Measurements from ENCODE around the gene LRP1.

DNA sequence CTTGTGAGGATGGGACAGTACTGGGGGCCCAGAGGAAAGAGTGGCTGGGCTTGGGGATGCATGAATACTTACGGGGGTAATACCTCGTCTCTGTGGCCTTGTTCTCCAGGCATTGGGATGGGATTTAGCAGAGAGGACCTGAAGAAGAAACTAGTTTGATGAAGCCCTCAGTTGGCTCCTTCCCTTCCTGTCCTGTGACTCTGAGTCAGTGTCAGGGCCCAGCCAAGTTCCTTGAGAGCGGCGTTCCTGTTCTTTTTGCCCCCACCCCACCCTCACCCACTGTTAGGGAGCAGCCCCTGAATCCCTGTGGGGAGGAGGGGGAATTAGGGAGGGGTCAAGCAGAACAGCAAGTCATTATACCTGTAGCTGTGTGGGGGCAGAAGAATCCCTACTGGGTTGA is 24.4 kb downstream of the LRP1 start:
- TF ChIP-seq EZH2 (IDR thresholded peaks at IDR 0.05; ENCODE audit: low read depth, unreplicated experiment) (no peak), CTCF (conservative IDR thresholded peaks at IDR 0.05; ENCODE audit: low read depth in 2 of 2) (no peak), POLR2AphosphoS5 (IDR thresholded peaks at IDR 0.05; ENCODE audit: low read depth) (no peak), EZH2phosphoT487 (IDR thresholded peaks at IDR 0.05; ENCODE audit: unreplicated experiment) (no peak), JUNB (IDR thresholded peaks at IDR 0.05; ENCODE audit: unreplicated experiment) (no peak), ZNF331 (CRISPR knock-in tag; IDR thresholded peaks at IDR 0.05; ENCODE audit: low read depth) (no peak), NANOG (IDR thresholded peaks at IDR 0.05; ENCODE audit: borderline replicate concordance) (no peak), STAT1 (IDR thresholded peaks at IDR 0.05; ENCODE audit: unreplicated experiment) (no peak), CREB1 (CRISPR knock-in tag; IDR thresholded peaks at IDR 0.05; ENCODE audit: low read depth) (no peak)
- TF ChIP-seq, protein P1, sequence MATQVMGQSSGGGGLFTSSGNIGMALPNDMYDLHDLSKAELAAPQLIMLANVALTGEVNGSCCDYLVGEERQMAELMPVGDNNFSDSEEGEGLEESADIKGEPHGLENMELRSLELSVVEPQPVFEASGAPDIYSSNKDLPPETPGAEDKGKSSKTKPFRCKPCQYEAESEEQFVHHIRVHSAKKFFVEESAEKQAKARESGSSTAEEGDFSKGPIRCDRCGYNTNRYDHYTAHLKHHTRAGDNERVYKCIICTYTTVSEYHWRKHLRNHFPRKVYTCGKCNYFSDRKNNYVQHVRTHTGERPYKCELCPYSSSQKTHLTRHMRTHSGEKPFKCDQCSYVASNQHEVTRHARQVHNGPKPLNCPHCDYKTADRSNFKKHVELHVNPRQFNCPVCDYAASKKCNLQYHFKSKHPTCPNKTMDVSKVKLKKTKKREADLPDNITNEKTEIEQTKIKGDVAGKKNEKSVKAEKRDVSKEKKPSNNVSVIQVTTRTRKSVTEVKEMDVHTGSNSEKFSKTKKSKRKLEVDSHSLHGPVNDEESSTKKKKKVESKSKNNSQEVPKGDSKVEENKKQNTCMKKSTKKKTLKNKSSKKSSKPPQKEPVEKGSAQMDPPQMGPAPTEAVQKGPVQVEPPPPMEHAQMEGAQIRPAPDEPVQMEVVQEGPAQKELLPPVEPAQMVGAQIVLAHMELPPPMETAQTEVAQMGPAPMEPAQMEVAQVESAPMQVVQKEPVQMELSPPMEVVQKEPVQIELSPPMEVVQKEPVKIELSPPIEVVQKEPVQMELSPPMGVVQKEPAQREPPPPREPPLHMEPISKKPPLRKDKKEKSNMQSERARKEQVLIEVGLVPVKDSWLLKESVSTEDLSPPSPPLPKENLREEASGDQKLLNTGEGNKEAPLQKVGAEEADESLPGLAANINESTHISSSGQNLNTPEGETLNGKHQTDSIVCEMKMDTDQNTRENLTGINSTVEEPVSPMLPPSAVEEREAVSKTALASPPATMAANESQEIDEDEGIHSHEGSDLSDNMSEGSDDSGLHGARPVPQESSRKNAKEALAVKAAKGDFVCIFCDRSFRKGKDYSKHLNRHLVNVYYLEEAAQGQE (IDR thresholded peaks at IDR 0.05; ENCODE audit: unreplicated experiment), result no peak
- TF ChIP-seq, protein P2, sequence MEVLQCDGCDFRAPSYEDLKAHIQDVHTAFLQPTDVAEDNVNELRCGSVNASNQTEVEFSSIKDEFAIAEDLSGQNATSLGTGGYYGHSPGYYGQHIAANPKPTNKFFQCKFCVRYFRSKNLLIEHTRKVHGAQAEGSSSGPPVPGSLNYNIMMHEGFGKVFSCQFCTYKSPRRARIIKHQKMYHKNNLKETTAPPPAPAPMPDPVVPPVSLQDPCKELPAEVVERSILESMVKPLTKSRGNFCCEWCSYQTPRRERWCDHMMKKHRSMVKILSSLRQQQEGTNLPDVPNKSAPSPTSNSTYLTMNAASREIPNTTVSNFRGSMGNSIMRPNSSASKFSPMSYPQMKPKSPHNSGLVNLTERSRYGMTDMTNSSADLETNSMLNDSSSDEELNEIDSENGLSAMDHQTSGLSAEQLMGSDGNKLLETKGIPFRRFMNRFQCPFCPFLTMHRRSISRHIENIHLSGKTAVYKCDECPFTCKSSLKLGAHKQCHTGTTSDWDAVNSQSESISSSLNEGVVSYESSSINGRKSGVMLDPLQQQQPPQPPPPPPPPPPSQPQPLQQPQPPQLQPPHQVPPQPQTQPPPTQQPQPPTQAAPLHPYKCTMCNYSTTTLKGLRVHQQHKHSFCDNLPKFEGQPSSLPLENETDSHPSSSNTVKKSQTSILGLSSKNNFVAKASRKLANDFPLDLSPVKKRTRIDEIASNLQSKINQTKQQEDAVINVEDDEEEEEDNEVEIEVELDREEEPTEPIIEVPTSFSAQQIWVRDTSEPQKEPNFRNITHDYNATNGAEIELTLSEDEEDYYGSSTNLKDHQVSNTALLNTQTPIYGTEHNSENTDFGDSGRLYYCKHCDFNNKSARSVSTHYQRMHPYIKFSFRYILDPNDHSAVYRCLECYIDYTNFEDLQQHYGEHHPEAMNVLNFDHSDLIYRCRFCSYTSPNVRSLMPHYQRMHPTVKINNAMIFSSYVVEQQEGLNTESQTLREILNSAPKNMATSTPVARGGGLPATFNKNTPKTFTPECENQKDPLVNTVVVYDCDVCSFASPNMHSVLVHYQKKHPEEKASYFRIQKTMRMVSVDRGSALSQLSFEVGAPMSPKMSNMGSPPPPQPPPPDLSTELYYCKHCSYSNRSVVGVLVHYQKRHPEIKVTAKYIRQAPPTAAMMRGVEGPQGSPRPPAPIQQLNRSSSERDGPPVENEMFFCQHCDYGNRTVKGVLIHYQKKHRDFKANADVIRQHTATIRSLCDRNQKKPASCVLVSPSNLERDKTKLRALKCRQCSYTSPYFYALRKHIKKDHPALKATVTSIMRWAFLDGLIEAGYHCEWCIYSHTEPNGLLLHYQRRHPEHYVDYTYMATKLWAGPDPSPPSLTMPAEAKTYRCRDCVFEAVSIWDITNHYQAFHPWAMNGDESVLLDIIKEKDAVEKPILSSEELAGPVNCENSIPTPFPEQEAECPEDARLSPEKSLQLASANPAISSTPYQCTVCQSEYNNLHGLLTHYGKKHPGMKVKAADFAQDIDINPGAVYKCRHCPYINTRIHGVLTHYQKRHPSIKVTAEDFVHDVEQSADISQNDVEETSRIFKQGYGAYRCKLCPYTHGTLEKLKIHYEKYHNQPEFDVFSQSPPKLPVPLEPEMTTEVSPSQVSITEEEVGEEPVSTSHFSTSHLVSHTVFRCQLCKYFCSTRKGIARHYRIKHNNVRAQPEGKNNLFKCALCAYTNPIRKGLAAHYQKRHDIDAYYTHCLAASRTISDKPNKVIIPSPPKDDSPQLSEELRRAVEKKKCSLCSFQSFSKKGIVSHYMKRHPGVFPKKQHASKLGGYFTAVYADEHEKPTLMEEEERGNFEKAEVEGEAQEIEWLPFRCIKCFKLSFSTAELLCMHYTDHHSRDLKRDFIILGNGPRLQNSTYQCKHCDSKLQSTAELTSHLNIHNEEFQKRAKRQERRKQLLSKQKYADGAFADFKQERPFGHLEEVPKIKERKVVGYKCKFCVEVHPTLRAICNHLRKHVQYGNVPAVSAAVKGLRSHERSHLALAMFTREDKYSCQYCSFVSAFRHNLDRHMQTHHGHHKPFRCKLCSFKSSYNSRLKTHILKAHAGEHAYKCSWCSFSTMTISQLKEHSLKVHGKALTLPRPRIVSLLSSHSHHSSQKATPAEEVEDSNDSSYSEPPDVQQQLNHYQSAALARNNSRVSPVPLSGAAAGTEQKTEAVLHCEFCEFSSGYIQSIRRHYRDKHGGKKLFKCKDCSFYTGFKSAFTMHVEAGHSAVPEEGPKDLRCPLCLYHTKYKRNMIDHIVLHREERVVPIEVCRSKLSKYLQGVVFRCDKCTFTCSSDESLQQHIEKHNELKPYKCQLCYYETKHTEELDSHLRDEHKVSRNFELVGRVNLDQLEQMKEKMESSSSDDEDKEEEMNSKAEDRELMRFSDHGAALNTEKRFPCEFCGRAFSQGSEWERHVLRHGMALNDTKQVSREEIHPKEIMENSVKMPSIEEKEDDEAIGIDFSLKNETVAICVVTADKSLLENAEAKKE (CRISPR knock-in tag; IDR thresholded peaks at IDR 0.05), result no peak
- TF ChIP-seq, protein P3, sequence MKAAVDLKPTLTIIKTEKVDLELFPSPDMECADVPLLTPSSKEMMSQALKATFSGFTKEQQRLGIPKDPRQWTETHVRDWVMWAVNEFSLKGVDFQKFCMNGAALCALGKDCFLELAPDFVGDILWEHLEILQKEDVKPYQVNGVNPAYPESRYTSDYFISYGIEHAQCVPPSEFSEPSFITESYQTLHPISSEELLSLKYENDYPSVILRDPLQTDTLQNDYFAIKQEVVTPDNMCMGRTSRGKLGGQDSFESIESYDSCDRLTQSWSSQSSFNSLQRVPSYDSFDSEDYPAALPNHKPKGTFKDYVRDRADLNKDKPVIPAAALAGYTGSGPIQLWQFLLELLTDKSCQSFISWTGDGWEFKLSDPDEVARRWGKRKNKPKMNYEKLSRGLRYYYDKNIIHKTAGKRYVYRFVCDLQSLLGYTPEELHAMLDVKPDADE (IDR thresholded peaks at IDR 0.05), result no peak
